ENCODE results near the gene TMEM17. TPM values are rescaled to one million over a fixed set of nuclear protein-coding genes. Genes with fewer than 3 reads are reported as not detected.

Gene TMEM17
- polyA plus RNA-seq, 1 of the 3 experiments (the other 2 are of a cell fraction) = 5.5 TPM

GRCh38 chr2:62554440-62554839, 48.4 kb upstream of the TMEM17 start:
- H3K4me2 ChIP-seq = no peak overlapping the region
- H2AFZ ChIP-seq (ENCODE audit: low read depth) = no peak overlapping the region
- no peaks in the 10 kb centered on the region for H3K79me2 ChIP-seq (ENCODE audit: insufficient read depth)
- no peaks in the 10 kb centered on the region for H3K9me3 ChIP-seq
- no peaks in the 10 kb centered on the region for H4K20me1 ChIP-seq (ENCODE audit: insufficient read depth)
- ChIA-PET POLR2A (no interaction called here), CTCF (no interaction called here)
- TF ChIP-seq MEF2A (IDR thresholded peaks at IDR 0.05; ENCODE audit: borderline replicate concordance, low read depth) = no peak
- no peak for TF ChIP-seq ZBTB33 (IDR thresholded peaks at IDR 0.05; ENCODE audit: borderline replicate concordance, low read depth)
- no peak for TF ChIP-seq PBX3 (IDR thresholded peaks at IDR 0.05)
- no peak for TF ChIP-seq TAF1 (IDR thresholded peaks at IDR 0.05; ENCODE audit: borderline replicate concordance, low read depth, low read length)
- no peak for TF ChIP-seq NFIC (IDR thresholded peaks at IDR 0.05; ENCODE audit: borderline replicate concordance)
- no peak for DNase-seq
- no peak overlapping the region for H3K27ac ChIP-seq (ENCODE audit: low read depth in 2 of 2, low read length in 1 of 2)
- H3K4me1 ChIP-seq (ENCODE audit: control insufficient read depth in 1 of 2, insufficient read depth in 2 of 2, low read depth in 1 of 2, low read length in 1 of 2) = no peaks in the 10 kb centered on the region
- H3K36me3 ChIP-seq (replicated peaks in 1 of 2; ENCODE audit: control insufficient read depth in 1 of 2, insufficient read depth in 2 of 2, low read length in 1 of 2) = no peaks in the 10 kb centered on the region
- no peaks in the 10 kb centered on the region for H3F3A ChIP-seq (replicated peaks; ENCODE audit: insufficient read depth)
- no peaks in the 10 kb centered on the region for H3K9me2 ChIP-seq
- H3K9ac ChIP-seq = no peak overlapping the region
- no peak overlapping the region for H3K4me3 ChIP-seq (ENCODE audit: low read depth in 2 of 2, low read length in 1 of 2)
- no peaks in the 10 kb centered on the region for H3K27me3 ChIP-seq (ENCODE audit: insufficient read depth)

- H4K20me1 ChIP-seq (ENCODE audit: insufficient read depth) = no peaks in the 10 kb centered on the region
- ChIA-PET CTCF (no interaction called here), POLR2A (no interaction called here)
- H3K4me1 ChIP-seq (ENCODE audit: control insufficient read depth in 1 of 2, insufficient read depth in 2 of 2, low read depth in 1 of 2, low read length in 1 of 2) = no peaks in the 10 kb centered on the region
- H3K4me2 ChIP-seq = no peak overlapping the region
- no peak overlapping the region for H3K4me3 ChIP-seq (ENCODE audit: low read depth in 2 of 2, low read length in 1 of 2)
- H3K79me2 ChIP-seq (ENCODE audit: insufficient read depth) = no peaks in the 10 kb centered on the region
- TF ChIP-seq GATA2 (CRISPR knock-in tag; IDR thresholded peaks at IDR 0.05) (no peak), FOSL2 (IDR thresholded peaks at IDR 0.05; ENCODE audit: borderline replicate concordance, low read depth) (peak; percentile 20; the same call in 1 of the 2 replicates), TCF12 (IDR thresholded peaks at IDR 0.05) (0 out of 2 replicates have a peak, but pooled peaks have one; percentile 8), TEAD4 (IDR thresholded peaks at IDR 0.05; ENCODE audit: borderline replicate concordance, insufficient read depth) (0 out of 2 replicates have a peak, but pooled peaks have one; percentile 20), JUND (IDR thresholded peaks at IDR 0.05) (peak; percentile 13; the same call in 1 of the 2 replicates), PBX3 (IDR thresholded peaks at IDR 0.05) (peak; percentile 35; the same call in 1 of the 2 replicates), EP300 (IDR thresholded peaks at IDR 0.05; ENCODE audit: borderline replicate concordance in 1 of 2, low read depth in 1 of 2, low read length in 1 of 2) (peak in 1 of 2 experiments; percentile 23; a peak in 1 of 4 replicates), FOXM1 (IDR thresholded peaks at IDR 0.05; ENCODE audit: low read depth) (no peak)
- DNase-seq = no peak
- no peaks in the 10 kb centered on the region for H3K9me3 ChIP-seq
- H3K9me2 ChIP-seq = no peaks in the 10 kb centered on the region
- no peak overlapping the region for H2AFZ ChIP-seq (ENCODE audit: low read depth)
- no peak overlapping the region for H3K9ac ChIP-seq
- 71% methylated on average over 2 of the region's 2 CpGs for WGBS (ENCODE audit: low lambda C conversion rate)
- H3K36me3 ChIP-seq (replicated peaks in 1 of 2; ENCODE audit: control insufficient read depth in 1 of 2, insufficient read depth in 2 of 2, low read length in 1 of 2) = no peaks in the 10 kb centered on the region
- no peaks in the 10 kb centered on the region for H3K27me3 ChIP-seq (ENCODE audit: insufficient read depth)
- H3K27ac ChIP-seq (ENCODE audit: low read depth in 2 of 2, low read length in 1 of 2) = no peak overlapping the region
- H3F3A ChIP-seq (replicated peaks; ENCODE audit: insufficient read depth) = no peaks in the 10 kb centered on the region
These were observed 44.5 kb upstream of the TMEM17 start for GRCh38 chr2:62550461-62550860.

All from SK-N-SH (cell line).